Tibial nerve (tissue), 3 donors: ENCODE measurements around the gene MASP1.

Experiments
- CTCF ChIP-seq, 5 experiments: fragments of 200-600 bp in 3 of 5; fragments of 450-650 bp in 2 of 5; sonication (generic) in 3 of 5; IDR thresholded peaks; one replicate each; pipeline ENCODE4 v1.5.1; 2016 to 2019; ENCODE audit warnings: antibody characterized with exemption in 5 of 5, mild to moderate bottlenecking in 3 of 5, moderate library complexity in 2 of 5
- POLR2A ChIP-seq, 2 donors: fragments of 450-650 bp; IDR thresholded peaks; one replicate each; pipeline ENCODE4 v1.6.1; 2017; ENCODE audit warnings: antibody characterized with exemption in 2 of 2, mild to moderate bottlenecking in 2 of 2, moderate library complexity in 2 of 2

DNA sequence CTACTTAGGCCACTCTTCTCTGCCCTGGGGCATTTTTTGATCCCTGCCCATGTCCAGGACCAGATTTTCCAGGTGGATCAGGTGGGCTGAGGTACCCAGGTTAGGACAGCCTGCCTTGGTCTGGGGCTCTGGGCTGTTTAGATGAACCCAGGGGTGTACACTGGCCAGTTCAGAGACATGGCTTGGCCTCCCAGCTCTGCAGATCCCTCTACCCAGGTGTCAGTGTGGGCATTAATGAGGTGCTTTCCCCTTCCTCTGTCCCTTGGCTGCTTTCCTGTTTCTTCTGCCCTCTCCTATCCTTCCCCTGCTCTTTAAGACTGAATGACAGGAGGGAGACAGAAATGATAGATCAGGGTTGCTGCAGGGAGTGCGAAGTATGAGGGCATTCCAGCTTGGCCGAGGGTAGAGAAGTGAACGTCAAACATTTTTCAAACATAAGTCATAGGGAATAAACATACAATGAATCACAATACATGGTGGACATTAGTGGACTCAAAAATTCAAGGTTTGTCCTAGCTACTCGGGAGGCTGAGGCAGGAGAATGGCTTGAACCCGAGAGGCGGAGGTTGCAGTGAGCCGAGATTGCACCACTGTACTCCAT lies 63.8 kb downstream of the MASP1 start:
- TF ChIP-seq CTCF (IDR thresholded peaks at IDR 0.05) (no peak), POLR2A (IDR thresholded peaks at IDR 0.05) (no peak)
